GM19452 (cell line): ENCODE data around the gene CWC27.
"Not testable (repeated sequence)": the region's sequence is repeated elsewhere in the genome, so short reads cannot be mapped to it uniquely, and the experiment has no call there.

ENCODE experiments used
- ATAC-seq: cut with Tn5 transposase; IDR thresholded peaks from one replicate; pipeline ENCODE4 v1.9.1; 2021; ENCODE audit not compliant: unreplicated experiment

The CWC27 gene

DNA sequence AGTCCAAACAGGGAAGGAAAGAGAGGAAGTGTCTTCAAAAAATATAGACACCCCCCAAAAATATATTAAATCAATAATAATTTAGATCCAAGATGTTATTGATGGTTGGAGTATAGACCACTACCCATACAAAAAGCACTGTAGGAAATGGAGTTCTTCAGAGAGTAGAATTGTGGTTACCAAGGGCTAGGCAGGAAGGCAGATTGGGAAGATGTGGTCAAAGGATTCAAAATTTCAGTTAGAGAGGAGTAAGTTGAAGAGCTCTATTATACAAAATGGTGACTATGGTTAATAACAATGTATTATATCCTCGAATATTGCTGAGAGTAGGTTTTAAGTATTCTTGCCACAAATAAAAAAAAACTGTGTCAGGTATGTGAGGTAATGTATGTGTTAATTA, 149.4 kb downstream of the CWC27 start:
- ATAC-seq: no peak

DNA sequence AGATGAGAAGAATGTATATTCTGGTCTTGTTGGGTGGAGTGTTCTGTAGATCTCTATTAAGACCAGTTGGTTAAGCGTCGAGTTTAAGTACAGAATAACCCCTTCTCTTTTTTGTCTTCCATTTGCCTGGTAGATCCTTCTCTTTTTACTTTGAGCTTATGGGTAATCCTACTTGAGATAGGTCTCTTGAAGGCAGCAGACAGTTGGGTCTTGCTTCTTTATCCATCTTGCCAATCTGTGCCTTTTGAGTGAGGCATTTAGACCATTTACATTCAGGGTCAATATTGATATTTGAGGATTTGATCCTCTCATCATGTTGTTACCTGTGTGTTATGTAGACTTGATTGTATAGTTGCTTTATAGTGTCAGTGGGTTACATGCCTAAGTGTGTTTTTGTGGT, 152.7 kb downstream of the CWC27 start:
- no peak for ATAC-seq

GRCh38 chr5:64923151-64923685, 154.5 kb downstream of the CWC27 start:
- no peak for ATAC-seq

- no peak for ATAC-seq
Measured at GRCh38 chr5:64925123-64925522, 156.4 kb downstream of the CWC27 start.

- no peak for ATAC-seq
Measured at GRCh38 chr5:64929833-64930232, 161.1 kb downstream of the CWC27 start.

- no peak for ATAC-seq
Measured at GRCh38 chr5:64930672-64931318, 162.1 kb downstream of the CWC27 start.

DNA sequence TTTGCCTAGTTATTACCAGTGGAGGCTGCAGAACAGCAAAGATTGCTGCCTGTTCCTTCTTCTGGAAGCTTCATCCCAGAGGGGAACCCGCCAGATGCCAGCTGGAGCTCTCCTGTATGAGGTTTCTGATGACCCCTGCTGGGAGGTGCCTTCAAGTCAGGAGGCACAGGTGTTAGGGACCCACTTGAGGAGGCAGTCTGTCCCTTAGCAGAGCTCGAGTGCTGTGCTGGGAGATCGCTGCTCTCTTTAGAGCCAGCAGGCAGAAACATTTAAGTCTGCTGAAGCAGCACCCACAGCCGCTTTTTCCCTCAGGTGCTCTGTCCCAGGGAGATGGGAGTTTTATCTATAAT, 170.7 kb downstream of the CWC27 start:
- ATAC-seq: not testable (repeated sequence)

DNA sequence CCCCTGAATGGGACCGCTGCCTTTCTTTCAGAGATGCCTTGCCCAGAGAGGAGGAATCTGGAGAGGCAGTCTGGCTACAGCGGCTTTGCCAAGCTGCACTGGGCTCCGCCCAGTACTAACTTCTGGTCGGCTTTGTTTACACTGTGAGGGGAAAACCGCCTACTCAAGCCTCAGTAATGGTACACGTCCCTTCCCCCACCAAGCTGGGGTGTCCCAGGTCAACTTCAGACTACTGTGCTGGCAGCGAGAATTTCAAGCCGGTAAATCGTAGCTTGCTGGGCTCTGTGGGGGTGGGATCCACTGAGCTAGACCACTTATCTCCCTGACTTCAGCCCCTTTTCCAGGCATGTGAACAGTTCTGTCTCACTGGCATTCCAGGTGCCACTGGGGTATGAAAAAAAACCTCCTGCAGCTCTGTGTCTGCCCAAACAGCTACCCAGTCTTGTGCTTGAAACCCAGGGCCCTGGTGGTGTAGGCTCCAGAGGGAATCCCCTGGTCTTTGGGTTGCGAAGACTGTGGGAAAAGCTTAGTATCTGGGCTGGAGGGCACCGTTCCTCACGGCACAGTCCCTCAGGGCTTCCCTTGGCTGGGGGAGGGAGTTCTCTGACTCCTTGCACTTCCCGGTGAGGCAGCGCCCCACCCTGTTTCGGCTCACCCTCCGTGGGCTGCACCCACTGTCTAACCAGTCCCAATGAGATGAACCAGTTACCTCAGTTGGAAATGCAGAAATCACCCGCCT, 171.2 kb downstream of the CWC27 start:
- no peak for ATAC-seq

DNA sequence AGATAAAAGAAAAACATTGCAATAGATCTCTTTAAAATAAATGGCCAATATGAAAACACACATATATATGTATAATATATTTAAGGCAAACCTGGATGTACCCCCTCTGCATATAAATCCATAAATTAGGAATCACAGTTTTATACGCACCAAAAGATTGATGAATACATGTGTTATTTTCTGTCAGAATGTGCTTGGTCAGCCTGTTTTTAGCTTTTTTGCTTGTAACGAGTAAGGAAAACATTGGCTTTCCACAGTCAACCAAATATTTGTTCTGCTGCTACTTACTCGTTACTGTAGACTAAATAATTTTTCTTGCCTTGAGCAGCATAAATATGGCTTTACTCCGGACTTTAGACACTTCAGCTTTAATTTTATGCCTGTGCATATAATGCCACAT, 173.7 kb downstream of the CWC27 start:
- no peak for ATAC-seq

GRCh38 chr5:64944868-64945267, 176.1 kb downstream of the CWC27 start:
- ATAC-seq: no peak

- ATAC-seq: no peak
Measured at GRCh38 chr5:64947031-64947430, 178.3 kb downstream of the CWC27 start.

DNA sequence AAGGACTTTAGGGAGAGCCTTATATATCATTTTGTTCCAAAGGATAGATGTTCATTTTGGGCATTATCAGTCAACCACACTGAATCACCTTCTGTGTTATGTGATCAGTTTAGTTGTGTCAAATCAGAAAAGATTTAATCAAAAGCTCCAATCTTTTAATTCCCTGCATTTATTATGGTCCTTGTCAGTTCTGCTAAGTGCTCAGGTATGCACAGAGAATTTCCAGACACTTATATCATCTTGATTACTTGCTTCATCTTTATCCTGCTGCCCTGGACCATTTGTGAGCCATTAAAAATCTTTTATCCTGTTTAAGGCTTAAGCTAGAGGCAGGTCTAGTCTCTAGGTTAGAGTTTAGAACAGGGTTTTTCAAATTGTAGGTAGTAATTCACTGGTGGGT, 179.1 kb downstream of the CWC27 start:
- no peak for ATAC-seq

DNA sequence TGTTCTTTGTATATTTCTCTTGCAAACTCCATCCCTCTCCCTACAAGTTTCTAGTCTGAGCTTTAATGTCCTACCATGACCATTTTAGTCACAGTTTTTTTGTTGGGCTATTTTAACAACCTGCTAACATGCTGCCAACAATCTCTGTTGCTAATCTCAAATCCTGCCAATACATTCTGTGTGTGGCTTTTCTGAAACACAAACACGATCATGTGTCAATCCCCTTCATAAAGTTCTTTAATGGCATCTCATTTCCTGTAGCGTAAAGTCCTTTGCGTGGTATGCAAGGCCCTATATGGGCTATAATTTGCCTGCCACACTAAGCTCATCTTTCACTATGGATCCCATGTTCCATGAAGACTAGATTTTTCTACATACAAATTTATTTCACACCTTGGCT, 180.6 kb downstream of the CWC27 start:
- ATAC-seq: no peak

GRCh38 chr5:64952951-64953673, 184.4 kb downstream of the CWC27 start:
- no peak for ATAC-seq

- no peak for ATAC-seq
Measured at GRCh38 chr5:64954518-64954917, 185.8 kb downstream of the CWC27 start.

GRCh38 chr5:64958757-64959391, 190.1 kb downstream of the CWC27 start:
- ATAC-seq: no peak

DNA sequence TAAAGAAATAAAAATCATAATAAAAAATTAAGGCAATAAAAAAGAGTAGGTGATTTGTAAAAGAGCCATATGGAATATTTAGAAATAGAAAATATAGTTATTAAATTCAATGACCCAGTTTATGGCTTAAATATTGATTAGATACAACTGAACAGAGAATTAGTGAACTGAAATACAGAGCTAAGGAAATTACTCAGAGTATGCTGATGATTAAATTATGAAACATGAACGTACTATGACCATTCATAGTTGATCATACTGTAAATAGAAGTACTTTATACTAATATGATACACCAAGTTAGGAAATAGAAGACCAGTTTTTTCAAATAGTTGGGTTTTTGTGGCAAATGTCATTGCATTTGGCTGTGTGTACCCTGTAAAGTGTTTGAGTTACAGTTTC, 194.5 kb downstream of the CWC27 start:
- no peak for ATAC-seq

- ATAC-seq: no peak
Measured at GRCh38 chr5:64968591-64969110, 199.9 kb downstream of the CWC27 start.

- ATAC-seq: no peak
Measured at GRCh38 chr5:64969578-64969977, 200.8 kb downstream of the CWC27 start.

- no peak for ATAC-seq
Measured at GRCh38 chr5:64971513-64971912, 202.8 kb downstream of the CWC27 start.

DNA sequence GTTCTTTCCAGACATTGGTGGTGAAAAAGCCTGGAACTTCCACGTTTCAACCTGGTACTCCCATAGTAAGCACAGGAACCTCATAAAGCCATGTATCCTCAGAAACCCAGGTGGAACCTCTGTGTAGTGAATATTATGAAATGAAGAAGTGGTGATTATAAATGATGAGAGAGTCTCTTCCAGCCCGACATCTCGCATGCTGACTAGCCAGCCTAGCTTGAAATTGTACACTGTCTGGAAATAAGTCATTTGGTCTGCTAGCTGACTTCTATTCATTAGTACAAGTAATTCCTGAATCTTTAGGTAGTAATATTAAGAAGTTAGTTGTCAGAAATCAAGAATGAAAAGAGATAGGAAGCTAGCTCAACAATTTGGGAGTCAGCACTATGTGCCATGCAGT, 203.3 kb downstream of the CWC27 start:
- ATAC-seq: no peak
